Mucosa of descending colon (tissue), 3 donors: Measurements from ENCODE around the gene ASTL. TPM values are rescaled to one million over a fixed set of nuclear protein-coding genes. Genes with fewer than 3 reads are reported as not detected.

Source experiments
- ATAC-seq: fragments of 200-7000 bp; cut with Tn5 transposase; one replicate; pipeline ENCODE4 v1.9.1; 2020; ENCODE audit warnings: mild to moderate bottlenecking, moderate library complexity
- DNase-seq, 3 donors: peaks; one replicate each; pipeline ENCODE4 v3.0.0-alpha.2; 2020
- H3K36me3 ChIP-seq: fragments of 200-600 bp; one replicate; pipeline ENCODE4 v1.8.0; 2021; ENCODE audit warnings: low read depth, mild to moderate bottlenecking
- H3K4me1 ChIP-seq: fragments of 200-600 bp; one replicate; pipeline ENCODE4 v1.8.0; 2021; ENCODE audit warnings: low read depth, mild to moderate bottlenecking
- H3K4me3 ChIP-seq: fragments of 200-600 bp; one replicate; pipeline ENCODE4 v1.8.0; 2021; ENCODE audit warnings: mild to moderate bottlenecking
- H3K9me3 ChIP-seq: fragments of 200-600 bp; one replicate; pipeline ENCODE4 v1.8.0; 2021; ENCODE audit warnings: mild to moderate bottlenecking
- intact Hi-C, 2 donors: fragments of 100-400 bp; cut with DNase I in 1 of 2; cut with micrococcal nuclease in 1 of 2; formaldehyde crosslinking; loops; one replicate each; pipeline versions ENCODE4 v1.11.0 to v1.11.1; 2022; cut with DNase I, micrococcal nuclease
- long read RNA-seq, 2 donors: library from polyadenylated mRNA; unstranded; transcript quantifications; one replicate each; pipeline ENCODE4 v2.0.0, GENCODE V29; 2019 to 2021
- total RNA-seq, 3 donors: library from RNA; stranded (reverse); fragmentation: NEBNext Ultra II Directional in 2 of 3; extraction: Animal tissue kit (Norgen Biotek cat#: 25700) in 2 of 3; gene quantifications; one replicate each; pipeline versions ENCODE4 v1.2.1 to v1.2.4, GENCODE V29; 2021 to 2023
- TF ChIP-seq, protein P1 (sequence below): fragments of 200-600 bp; IDR thresholded peaks from one replicate; pipeline ENCODE4 v1.8.0; 2022; ENCODE audit warnings: antibody characterized with exemption, mild to moderate bottlenecking
- donor health status: DM: no; HTN: no; CAD: no; lungs with moderate emphysema.
- donor health status: DM: no; HTN: no; CAD: no.
- donor health status: DM: no; HTN: yes; CAD: no.

Gene ASTL
- not detected for total RNA-seq
- long read RNA-seq, donor 1, partial matches to known transcripts: 0 of 1 reads
- long read RNA-seq, donor 1, other reads (novel, unspliced or antisense): 1 of 1 reads
- long read RNA-seq, donor 2, partial matches to known transcripts: 0 of 1 reads
- long read RNA-seq, donor 2, other reads (novel, unspliced or antisense): 0 of 1 reads

DNA sequence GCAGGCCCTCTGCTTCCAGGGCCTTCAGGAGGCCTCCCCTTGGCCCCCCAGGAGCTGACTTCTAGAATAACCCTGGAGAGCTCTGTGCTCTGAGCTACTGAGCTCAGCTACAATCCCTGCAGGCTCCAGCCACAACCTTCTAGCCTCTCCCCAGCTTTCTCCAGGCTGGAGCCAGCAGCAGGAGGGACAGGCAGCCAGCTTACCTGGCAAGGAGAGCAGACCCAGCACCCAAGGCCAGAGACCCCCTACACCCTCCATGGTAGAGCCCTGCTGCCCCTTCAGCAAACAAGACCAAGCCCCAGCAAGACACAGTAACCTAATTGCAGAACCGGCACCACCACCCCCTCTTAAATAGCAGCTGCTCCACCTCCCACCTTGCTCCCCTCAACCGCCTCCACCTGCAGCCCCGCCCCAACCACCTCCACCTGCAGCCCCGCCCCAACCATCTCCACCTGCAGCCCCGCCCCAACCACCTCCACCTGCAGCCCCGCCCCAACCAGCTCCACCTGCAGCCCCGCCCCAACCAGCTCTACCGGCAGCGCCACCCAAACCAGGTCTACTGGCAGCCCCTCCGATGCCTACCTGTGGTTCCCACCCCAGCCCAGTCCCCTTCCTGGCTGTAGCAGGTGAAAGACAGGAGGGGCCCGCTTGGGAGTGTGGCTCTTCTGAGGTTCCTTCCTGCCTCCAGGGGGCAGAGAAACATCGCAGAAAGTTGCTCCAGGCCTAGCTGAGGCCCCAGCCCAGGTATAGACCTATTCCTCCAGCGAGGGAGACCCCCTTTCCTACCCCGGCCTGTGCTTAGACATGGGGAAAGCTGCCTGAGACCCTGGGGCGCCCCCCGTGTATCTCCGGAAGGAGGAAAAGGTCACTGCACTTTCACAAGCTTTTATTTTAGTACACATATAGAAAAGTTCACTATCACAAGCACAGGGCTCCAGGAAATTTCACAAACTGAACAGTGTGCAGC is at the start of gene ASTL:
TSS of gene ASTL (minus strand) at position 324 of the 967 bp plus-strand sequence. CDS start at position 258, 66 bp downstream.
- Histone ChIP-seq H3K36me3 (no peaks in the 10 kb centered on the region), H3K9me3 (no peaks in the 10 kb centered on the region), H3K4me3 (no peak within 1 kb of the TSS), H3K4me1 (peaks cover 10% of the 10 kb centered on the region)
- ATAC-seq (peak; percentile 84), DNase-seq (peak; percentile 88 to 91 (median 90))
- intact Hi-C loops: no loop called here
- TF ChIP-seq, protein P1, sequence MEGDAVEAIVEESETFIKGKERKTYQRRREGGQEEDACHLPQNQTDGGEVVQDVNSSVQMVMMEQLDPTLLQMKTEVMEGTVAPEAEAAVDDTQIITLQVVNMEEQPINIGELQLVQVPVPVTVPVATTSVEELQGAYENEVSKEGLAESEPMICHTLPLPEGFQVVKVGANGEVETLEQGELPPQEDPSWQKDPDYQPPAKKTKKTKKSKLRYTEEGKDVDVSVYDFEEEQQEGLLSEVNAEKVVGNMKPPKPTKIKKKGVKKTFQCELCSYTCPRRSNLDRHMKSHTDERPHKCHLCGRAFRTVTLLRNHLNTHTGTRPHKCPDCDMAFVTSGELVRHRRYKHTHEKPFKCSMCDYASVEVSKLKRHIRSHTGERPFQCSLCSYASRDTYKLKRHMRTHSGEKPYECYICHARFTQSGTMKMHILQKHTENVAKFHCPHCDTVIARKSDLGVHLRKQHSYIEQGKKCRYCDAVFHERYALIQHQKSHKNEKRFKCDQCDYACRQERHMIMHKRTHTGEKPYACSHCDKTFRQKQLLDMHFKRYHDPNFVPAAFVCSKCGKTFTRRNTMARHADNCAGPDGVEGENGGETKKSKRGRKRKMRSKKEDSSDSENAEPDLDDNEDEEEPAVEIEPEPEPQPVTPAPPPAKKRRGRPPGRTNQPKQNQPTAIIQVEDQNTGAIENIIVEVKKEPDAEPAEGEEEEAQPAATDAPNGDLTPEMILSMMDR: no peak

DNA sequence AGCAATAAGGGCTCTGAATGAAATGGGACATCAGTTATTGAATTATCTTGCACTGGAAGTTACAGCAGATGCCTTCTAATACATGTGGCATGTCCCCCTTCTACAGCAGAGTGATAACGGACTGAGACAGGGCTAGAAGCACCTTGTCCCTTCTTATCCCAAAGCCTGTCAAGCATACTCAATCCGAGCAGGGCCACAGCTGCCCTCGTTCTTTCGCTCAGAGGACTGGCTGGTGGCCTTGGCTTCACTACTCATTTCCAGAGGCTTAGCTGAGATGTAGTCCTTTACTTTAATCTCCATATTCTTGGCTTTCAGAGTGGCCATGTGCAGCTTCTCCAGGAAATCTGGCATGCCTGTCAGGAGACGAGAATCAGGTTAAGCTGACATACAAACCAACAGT is 48.3 kb upstream of the ASTL start:
- TF ChIP-seq, protein P1: no peak
- H3K4me1 ChIP-seq: no peaks in the 10 kb centered on the region
- no peaks in the 10 kb centered on the region for H3K9me3 ChIP-seq
- intact Hi-C loops: no loop called here
- ATAC-seq (no peak), DNase-seq (no peak)
- H3K36me3 ChIP-seq: peaks cover 15% of the 10 kb centered on the region
- H3K4me3 ChIP-seq: no peak overlapping the region

DNA sequence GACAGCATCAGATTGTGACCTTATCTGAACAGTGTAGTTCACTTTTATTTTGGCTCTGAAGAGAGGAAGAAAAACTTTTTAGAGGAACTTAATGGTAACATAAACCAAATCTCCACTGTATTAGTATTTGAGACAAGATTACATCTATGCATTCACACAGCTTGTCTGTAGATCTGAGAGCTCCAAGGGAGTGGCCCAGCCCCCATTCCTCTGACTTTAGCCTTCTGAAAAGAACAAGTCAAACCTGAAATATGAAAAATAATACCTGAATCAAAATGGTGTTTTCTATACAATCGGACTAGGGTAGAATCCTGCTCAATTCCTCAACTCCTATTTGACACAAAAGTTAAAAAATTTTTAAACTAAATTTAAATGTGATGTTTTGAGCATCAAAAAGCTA is 47.2 kb upstream of the ASTL start:
- TF ChIP-seq, protein P1: no peak
- DNase-seq (no peak), ATAC-seq (no peak)
- intact Hi-C loops: no loop called here
- H3K9me3 ChIP-seq: no peaks in the 10 kb centered on the region
- no peaks in the 10 kb centered on the region for H3K4me1 ChIP-seq
- peaks cover 15% of the 10 kb centered on the region for H3K36me3 ChIP-seq
- H3K4me3 ChIP-seq: no peak overlapping the region

DNA sequence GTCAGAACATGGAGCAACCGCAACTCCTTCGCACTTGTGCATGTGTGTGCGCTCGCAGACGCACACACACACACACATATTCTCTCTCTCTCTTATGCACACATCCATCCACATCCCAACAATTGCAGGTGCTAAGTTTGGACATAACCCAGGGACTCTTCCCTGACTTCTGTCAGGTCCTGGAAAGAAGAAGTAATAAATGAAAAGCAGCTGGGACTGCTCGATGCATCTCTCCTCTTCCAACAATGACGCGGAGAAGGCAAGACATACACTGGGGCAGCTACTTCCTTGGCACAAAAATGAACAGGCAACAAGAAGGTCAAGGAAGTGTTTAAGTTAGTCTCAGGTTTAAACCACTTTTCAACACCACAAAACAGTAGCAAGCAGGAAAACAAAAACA is 46.7 kb upstream of the ASTL start:
- H3K36me3 ChIP-seq: peaks cover 15% of the 10 kb centered on the region
- H3K4me1 ChIP-seq: no peaks in the 10 kb centered on the region
- ATAC-seq (no peak), DNase-seq (no peak)
- intact Hi-C loops: no loop called here
- H3K9me3 ChIP-seq: no peaks in the 10 kb centered on the region
- H3K4me3 ChIP-seq: no peak overlapping the region
- TF ChIP-seq, protein P1: no peak

DNA sequence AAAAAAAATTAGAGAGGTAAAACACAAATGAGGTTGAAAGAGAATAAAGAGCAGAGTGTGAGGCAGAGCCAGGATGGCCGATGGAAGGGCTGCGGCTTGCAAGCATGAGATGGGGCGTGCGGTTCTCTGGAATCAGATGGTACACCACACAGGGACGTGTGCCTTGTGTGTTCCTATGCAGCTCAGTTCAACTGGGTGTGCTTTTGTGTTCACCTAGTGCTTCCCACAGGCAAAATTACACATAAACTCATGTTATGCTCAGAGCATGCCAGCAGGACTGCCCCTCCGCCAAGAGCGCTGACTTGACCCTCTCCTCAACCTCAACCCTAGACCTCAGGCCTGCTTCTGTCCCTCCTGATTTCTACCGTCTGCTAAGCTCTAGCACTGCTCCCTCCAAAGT is 45.9 kb upstream of the ASTL start:
- H3K9me3 ChIP-seq: no peaks in the 10 kb centered on the region
- ATAC-seq: no peak
- H3K36me3 ChIP-seq: peaks cover 15% of the 10 kb centered on the region
- TF ChIP-seq, protein P1: no peak
- H3K4me1 ChIP-seq: no peaks in the 10 kb centered on the region
- intact Hi-C loops: no loop called here
- no peak overlapping the region for H3K4me3 ChIP-seq
- DNase-seq: no peak
